GM13976 (cell line): ENCODE data around the gene NUDT2.

Experiments
- DNase-seq: peaks from one replicate; pipeline ENCODE4 v3.0.0; 2012; ENCODE audit warnings: low spot score
- CTCF ChIP-seq: IDR thresholded peaks from 2 replicates; pipeline ENCODE4 v1.5.1; 2012; ENCODE audit warnings: borderline replicate concordance, mild to moderate bottlenecking; ENCODE audit not compliant: insufficient read depth; ENCODE audit errors: extremely low read depth, missing control alignments, control extremely low read depth
- in situ Hi-C: fragments of 300-500 bp; cut with MboI; formaldehyde crosslinking; loops from one replicate; pipeline ENCODE4 v1.12.0; 2022; ENCODE audit warnings: low sequenced_read_pairs, mixed read lengths, inconsistent platforms; ENCODE audit not compliant: unreplicated experiment

Gene NUDT2

DNA sequence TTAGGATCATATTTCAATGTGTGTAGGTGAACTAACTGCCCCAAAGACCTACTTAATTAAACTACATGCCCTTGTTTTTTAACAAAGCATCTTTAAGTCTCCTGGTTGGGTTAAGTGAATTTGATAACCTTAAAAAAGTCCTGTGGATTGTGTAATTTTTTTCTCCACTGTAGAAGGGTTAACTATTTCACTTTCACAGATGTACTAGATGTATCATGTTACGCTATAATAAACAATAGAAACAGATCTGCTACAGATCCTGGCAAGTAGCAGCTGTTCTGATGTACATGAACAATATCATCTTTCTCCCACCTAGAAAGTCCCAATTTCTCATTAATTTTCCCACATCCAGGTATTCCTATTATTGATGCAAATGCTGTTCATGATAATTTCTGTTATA, 19.2 kb upstream of the NUDT2 start:
- in situ Hi-C loops = no loop called here
- TF ChIP-seq CTCF = no peak
- no peak for DNase-seq

DNA sequence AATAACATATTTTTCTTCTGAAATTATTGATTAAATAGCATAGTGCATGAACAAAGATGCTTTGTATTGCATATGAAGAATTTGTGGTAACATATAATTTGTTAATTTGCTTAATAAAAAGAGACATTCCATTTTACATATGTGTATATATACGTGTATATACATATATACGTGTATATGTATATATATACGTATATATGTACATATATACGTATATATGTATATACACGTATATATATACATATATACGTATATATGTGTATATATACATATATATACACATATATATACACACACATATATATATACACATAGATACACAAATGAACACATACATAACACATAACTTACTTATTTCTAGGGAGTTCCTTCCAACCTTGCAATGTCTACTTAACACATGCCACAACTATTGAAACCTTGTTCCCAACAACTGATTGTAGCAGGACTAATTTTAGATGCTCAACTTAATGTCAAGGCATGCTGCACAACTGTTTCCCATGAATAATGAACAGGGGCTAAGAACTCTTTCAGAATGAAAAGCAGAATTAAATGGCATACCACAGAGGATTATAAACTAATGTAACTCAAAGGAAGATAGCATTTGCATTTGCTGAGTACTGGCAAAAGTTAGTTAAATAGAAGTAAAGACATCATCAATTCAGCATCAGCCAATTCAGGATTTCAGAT, 17.7 kb upstream of the NUDT2 start:
- in situ Hi-C loops = no loop called here
- DNase-seq = no peak
- TF ChIP-seq CTCF = no peak

DNA sequence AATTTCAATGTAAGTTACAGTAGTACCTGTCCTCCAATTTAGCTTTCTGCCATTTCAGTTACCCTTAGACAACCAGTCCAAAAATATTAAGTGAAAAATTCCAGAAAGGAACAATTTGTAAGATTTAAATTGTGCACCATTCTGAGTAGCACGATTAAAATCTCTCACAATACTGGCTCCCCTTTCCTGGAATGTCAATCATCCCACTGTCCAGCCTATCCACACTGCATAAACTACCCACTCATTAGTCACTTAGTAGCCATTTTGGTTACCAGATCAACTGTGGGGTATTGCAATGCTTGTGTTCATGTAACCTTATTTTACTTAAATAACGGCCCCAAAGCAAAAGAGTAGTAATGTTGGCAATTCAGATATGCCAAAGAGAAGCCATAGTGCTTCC, 11.9 kb upstream of the NUDT2 start:
- no peak for TF ChIP-seq CTCF
- no peak for DNase-seq
- in situ Hi-C loops = no loop called here

GRCh38 chr9:34318163-34318790, 11.1 kb upstream of the NUDT2 start:
- DNase-seq = no peak
- no peak for TF ChIP-seq CTCF
- in situ Hi-C loops = no loop called here

GRCh38 chr9:34321451-34321850, 7.9 kb upstream of the NUDT2 start:
- no peak for DNase-seq
- TF ChIP-seq CTCF = no peak
- in situ Hi-C loops = no loop called here

DNA sequence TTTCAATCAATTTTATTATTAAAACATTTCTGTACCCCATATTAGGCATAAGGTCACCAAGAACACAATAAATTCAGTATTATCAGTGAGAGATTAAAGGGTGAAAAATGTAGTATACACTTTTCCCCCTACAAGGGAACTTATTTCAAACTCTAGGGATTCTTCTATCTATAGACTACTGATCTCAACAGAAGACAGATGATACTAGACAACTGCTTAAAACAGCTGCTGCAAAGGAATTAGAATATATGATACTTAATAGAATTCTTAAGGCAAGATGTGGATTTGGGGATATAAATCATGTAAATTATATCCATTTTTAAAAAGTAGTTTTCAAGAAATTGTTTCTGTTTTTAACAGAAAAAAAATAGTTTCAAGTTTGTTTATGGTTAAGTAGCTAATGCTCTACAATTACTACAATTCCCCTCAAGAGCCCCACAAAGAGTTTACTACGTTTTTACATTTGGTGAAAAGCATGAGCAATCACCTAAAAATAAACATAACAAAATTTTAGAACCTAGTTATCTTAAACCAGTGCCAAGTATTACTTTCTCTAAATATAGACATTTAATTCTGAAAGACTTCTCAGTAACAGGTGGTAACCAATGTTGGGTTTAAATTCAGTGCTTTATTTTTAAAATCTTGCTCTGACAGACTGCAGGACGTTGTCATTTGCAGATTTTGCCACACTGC, 6.3 kb upstream of the NUDT2 start:
- TF ChIP-seq CTCF = no peak
- in situ Hi-C loops = no loop called here
- no peak for DNase-seq
